Measurements from ENCODE around the gene SAMD4B. TPM values are rescaled to one million over a fixed set of nuclear protein-coding genes. Genes with fewer than 3 reads are reported as not detected.

SAMD4B gene
- total and polyA plus RNA-seq, 9 of the 15 experiments (the other 6 are each of a cell fraction or from before 2014, with no cell fraction given): 3.4 to 90.5 (median 38.0) TPM

GRCh38 chr19:39409208-39410016 is 67.2 kb downstream of the SAMD4B start (continued):
- TF ChIP-seq PTBP1 (IDR thresholded peaks at IDR 0.05; ENCODE audit: low read depth, low read length): 0 out of 2 replicates have a peak, but pooled peaks have one; percentile 18
- 0 out of 2 replicates have a peak, but pooled peaks have one; percentile 7 for TF ChIP-seq CBFA2T2 (conservative IDR thresholded peaks at IDR 0.05)
- 0 out of 2 replicates have a peak, but pooled peaks have one; percentile 14 for TF ChIP-seq BHLHE40 (IDR thresholded peaks at IDR 0.05; ENCODE audit: low read length)
- no peak; the same call in 1 of the 2 replicates for TF ChIP-seq ZFX (CRISPR knock-in tag; IDR thresholded peaks at IDR 0.05)
- peak; percentile 87 for TF ChIP-seq EGR1 (conservative IDR thresholded peaks at IDR 0.05)
- no peak for TF ChIP-seq NR2F6 (CRISPR knock-in tag; IDR thresholded peaks at IDR 0.05)
- TF ChIP-seq VEZF1 (CRISPR knock-in tag; IDR thresholded peaks at IDR 0.05): peak; percentile 96
- no peak for TF ChIP-seq NELFE (IDR thresholded peaks at IDR 0.05; ENCODE audit: insufficient read depth, insufficient read length)
- no peak for TF ChIP-seq ARID2 (IDR thresholded peaks at IDR 0.05)
- TF ChIP-seq KDM4B (IDR thresholded peaks at IDR 0.05; ENCODE audit: borderline replicate concordance in 2 of 2, low read depth in 1 of 2): 0 out of 4 replicates have a peak, but pooled peaks of 1 of the 2 experiments have one; percentile 24
- no peak for TF ChIP-seq ZNF561 (CRISPR knock-in tag; conservative IDR thresholded peaks at IDR 0.05)
- TF ChIP-seq ZNF589 (CRISPR knock-in tag; IDR thresholded peaks at IDR 0.05; ENCODE audit: low read depth): no peak
- TF ChIP-seq RBFOX2 (IDR thresholded peaks at IDR 0.05; ENCODE audit: low read depth, low read length): peak; percentile 70
- TF ChIP-seq POLR2A (conservative IDR thresholded peaks at IDR 0.05): peak; percentile 62; the same call in 1 of the 2 replicates
- 0 out of 2 replicates have a peak, but pooled peaks have one; percentile 32 for TF ChIP-seq ZBTB2 (IDR thresholded peaks at IDR 0.05)
- TF ChIP-seq KDM5B (IDR thresholded peaks at IDR 0.05; ENCODE audit: insufficient replicate concordance, low read depth, low read length): peak; percentile 74
- no peak for TF ChIP-seq LARP7 (IDR thresholded peaks at IDR 0.05)
- peak; percentile 57 for TF ChIP-seq SP1 (CRISPR knock-in tag; IDR thresholded peaks at IDR 0.05)
- no peak for TF ChIP-seq CSDE1 (IDR thresholded peaks at IDR 0.05)
- TF ChIP-seq TEAD1 (CRISPR knock-in tag; IDR thresholded peaks at IDR 0.05): 0 out of 4 replicates have a peak, but pooled peaks of 1 of the 2 experiments have one; percentile 17
- TF ChIP-seq JUNB (CRISPR knock-in tag; conservative IDR thresholded peaks at IDR 0.05): peak; percentile 86
- TF ChIP-seq SREBF1 (IDR thresholded peaks at IDR 0.05; ENCODE audit: borderline replicate concordance, low read depth, low read length): no peak
- peak; percentile 89 for TF ChIP-seq GABPA (tag; conservative IDR thresholded peaks at IDR 0.05; ENCODE audit: low read depth)
- TF ChIP-seq TFAP4 (CRISPR knock-in tag; IDR thresholded peaks at IDR 0.05; ENCODE audit: borderline replicate concordance): 0 out of 2 replicates have a peak, but pooled peaks have one; percentile 13

Data from K562 (cell line).